Mammary epithelial cell (primary cell): ENCODE measurements around the gene PRKX.

Experiments
- CTCF ChIP-seq, 2 donors: IDR thresholded peaks in 1 of 2; conservative IDR thresholded peaks in 1 of 2; 2 replicates each; pipeline ENCODE4 v1.5.1; 2011 to 2012; ENCODE audit warnings: inconsistent platforms in 2 of 2, low read length in 2 of 2, mild to moderate bottlenecking in 2 of 2, control low read depth in 1 of 2, low read depth in 1 of 2; ENCODE audit not compliant: insufficient read depth in 1 of 2; ENCODE audit errors: extremely low read depth in 1 of 2
- EZH2 ChIP-seq: IDR thresholded peaks from 2 replicates; pipeline ENCODE4 v1.6.1; 2012; ENCODE audit warnings: low read length, inconsistent platforms, borderline replicate concordance

- TF ChIP-seq CTCF (conservative IDR thresholded peaks at IDR 0.05 in 1 of 2, IDR thresholded peaks at IDR 0.05 in 1 of 2; ENCODE audit: extremely low read depth in 1 of 2, insufficient read depth in 1 of 2, low read depth in 1 of 2, low read length in 2 of 2), result no peak
- TF ChIP-seq EZH2, result no peak
These were observed 150.0 kb downstream of the PRKX start for GRCh38 chrX:3563451-3563850.
